Astrocyte (in vitro differentiated cells and primary cell): ENCODE measurements around the gene ENTPD3. TPM values are rescaled to one million over a fixed set of nuclear protein-coding genes. Genes with fewer than 3 reads are reported as not detected.
"Not testable (repeated sequence)": the region's sequence is repeated elsewhere in the genome, so short reads cannot be mapped to it uniquely, and the experiment has no call there.

Source experiments
- DNase-seq: peaks from one replicate; pipeline ENCODE4 v3.0.0-alpha.2; 2010; ENCODE audit warnings: low read depth
- FAIRE-seq: peaks from 2 replicates; lab custom pipeline; 2011; peaks lifted over from hg19 to GRCh38; lab: Jason Lieb, UNC
- H2AFZ ChIP-seq: 2 replicates; pipeline ENCODE4 v1.6.0; 2012; ENCODE audit warnings: low read depth, low read length, inconsistent platforms
- H3K27ac ChIP-seq: 2 replicates; pipeline ENCODE4 v1.5.1; 2011; ENCODE audit warnings: low read depth, low read length, inconsistent platforms
- H3K27me3 ChIP-seq: 2 replicates; pipeline ENCODE4 v1.6.0; 2011; ENCODE audit warnings: low read length, inconsistent platforms; ENCODE audit not compliant: insufficient read depth
- H3K36me3 ChIP-seq: 2 replicates; pipeline ENCODE4 v1.5.1; 2011; ENCODE audit warnings: low read length, inconsistent platforms; ENCODE audit not compliant: insufficient read depth
- H3K4me1 ChIP-seq: 2 replicates; pipeline ENCODE4 v1.5.1; 2011; ENCODE audit warnings: low read length, inconsistent platforms; ENCODE audit not compliant: insufficient read depth
- H3K4me2 ChIP-seq: 2 replicates; pipeline ENCODE4 v1.6.0; 2012; ENCODE audit warnings: low read length, inconsistent platforms
- H3K4me3 ChIP-seq: 2 replicates; pipeline ENCODE4 v1.5.1; 2011; ENCODE audit warnings: low read depth, mild to moderate bottlenecking, low read length, inconsistent platforms; ENCODE audit not compliant: insufficient read depth
- H3K79me2 ChIP-seq: 2 replicates; pipeline ENCODE4 v1.6.0; 2012; ENCODE audit warnings: mild to moderate bottlenecking, low read length, inconsistent platforms; ENCODE audit not compliant: insufficient read depth
- H3K9ac ChIP-seq: 2 replicates; pipeline ENCODE4 v1.6.0; 2012; ENCODE audit warnings: mild to moderate bottlenecking, low read length, inconsistent platforms
- H3K9me3 ChIP-seq: 2 replicates; pipeline ENCODE4 v1.5.1; 2012; ENCODE audit warnings: low read depth, mild to moderate bottlenecking, low read length, inconsistent platforms; ENCODE audit not compliant: insufficient read depth
- H4K20me1 ChIP-seq: 2 replicates; pipeline ENCODE4 v1.6.0; 2012; ENCODE audit warnings: low read length, inconsistent platforms; ENCODE audit not compliant: insufficient read depth
- H3K27ac Mint-ChIP-seq: one replicate; pipeline ENCODE4 v1.8.0; 2021; ENCODE audit warnings: mild to moderate bottlenecking, mixed read lengths; ENCODE audit not compliant: unreplicated experiment
- H3K27me3 Mint-ChIP-seq: one replicate; pipeline ENCODE4 v1.8.0; 2021; ENCODE audit warnings: low read depth, mixed read lengths; ENCODE audit not compliant: unreplicated experiment
- H3K36me3 Mint-ChIP-seq: one replicate; pipeline ENCODE4 v1.8.0; 2021; ENCODE audit warnings: low read depth, mixed read lengths; ENCODE audit not compliant: unreplicated experiment
- H3K4me1 Mint-ChIP-seq: one replicate; pipeline ENCODE4 v1.8.0; 2021; ENCODE audit warnings: low read depth, mixed read lengths; ENCODE audit not compliant: unreplicated experiment
- H3K4me3 Mint-ChIP-seq: one replicate; pipeline ENCODE4 v1.8.0; 2021; ENCODE audit warnings: mild to moderate bottlenecking, moderate library complexity, mixed read lengths; ENCODE audit not compliant: unreplicated experiment
- H3K9me3 Mint-ChIP-seq: one replicate; pipeline ENCODE4 v1.8.0; 2021; ENCODE audit warnings: mild to moderate bottlenecking, mixed read lengths; ENCODE audit not compliant: unreplicated experiment
- EZH2 ChIP-seq: IDR thresholded peaks from 2 replicates; pipeline ENCODE4 v1.6.1; 2012; ENCODE audit warnings: mild to moderate bottlenecking, low read length, inconsistent platforms; ENCODE audit not compliant: insufficient read depth
- total RNA-seq: library from RNA; stranded (reverse); gene quantifications from 2 replicates; pipeline ENCODE4 v1.2.1, GENCODE V29; 2021
- TF ChIP-seq, protein P1 (sequence below): IDR thresholded peaks from 2 replicates; pipeline ENCODE4 v1.5.1; 2011; ENCODE audit warnings: low read depth, mild to moderate bottlenecking, inconsistent platforms, low read length, moderate library complexity; ENCODE audit not compliant: insufficient read depth

Gene ENTPD3
- total RNA-seq, 1 donor from 2014 or later = 0.75 TPM

DNA sequence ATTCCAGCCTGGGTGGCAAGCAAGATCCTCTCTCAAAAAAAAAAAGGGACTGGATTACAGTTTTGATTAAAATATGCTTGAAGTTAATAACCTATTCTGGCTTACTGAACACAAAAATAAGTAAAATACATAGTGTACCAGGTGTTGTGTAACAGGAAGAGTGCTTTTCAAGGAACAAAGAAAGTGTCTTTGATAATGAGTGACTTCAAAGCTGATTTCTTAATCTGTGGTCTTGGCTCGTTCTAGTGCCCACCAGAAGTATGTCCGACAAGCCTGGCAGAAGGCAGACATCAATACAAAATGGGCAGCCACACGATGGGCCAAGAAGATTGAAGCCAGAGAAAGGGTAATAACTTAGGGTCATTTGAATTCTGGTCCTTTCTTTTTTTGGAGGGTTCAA lies 74.2 kb downstream of the ENTPD3 start:
- no peaks in the 10 kb centered on the region for H3K27me3 Mint-ChIP-seq

DNA sequence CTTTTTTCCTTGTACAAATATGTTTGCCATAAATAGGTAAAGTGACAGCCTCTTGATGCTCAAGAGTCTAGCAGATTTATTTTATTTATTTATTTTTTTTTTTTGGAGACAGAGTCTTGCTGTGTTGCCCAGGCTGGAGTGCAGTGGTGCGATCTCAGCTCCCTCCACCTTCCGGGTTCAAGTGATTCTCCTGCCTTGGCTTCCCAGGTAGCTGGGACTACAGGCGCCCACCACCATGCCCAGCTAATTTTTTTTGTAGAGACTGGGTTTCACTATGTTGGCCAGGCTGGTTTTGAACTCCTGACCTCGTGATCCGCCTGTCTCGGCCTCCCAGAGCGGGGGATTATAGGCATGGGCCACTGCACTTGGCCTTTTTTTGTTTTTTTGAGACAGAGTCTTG lies 75.9 kb downstream of the ENTPD3 start:
- Histone ChIP-seq H3K79me2 (peaks cover 32% of the 10 kb centered on the region), H4K20me1 (peaks cover 63% of the 10 kb centered on the region), H3K36me3 (peaks cover 55% of the 10 kb centered on the region)
- not testable (repeated sequence) for H3K27me3 Mint-ChIP-seq, H2AFZ ChIP-seq, FAIRE-seq, H3K27me3 ChIP-seq, DNase-seq, H3K27ac ChIP-seq, H3K9me3 ChIP-seq, H3K4me2 ChIP-seq, H3K9me3 Mint-ChIP-seq, H3K4me3 ChIP-seq, H3K4me1 ChIP-seq, H3K9ac ChIP-seq, H3K4me3 Mint-ChIP-seq, H3K27ac Mint-ChIP-seq
- Mint-ChIP-seq H3K4me1 (peaks cover 17% of the 10 kb centered on the region), H3K36me3 (peaks cover 28% of the 10 kb centered on the region)

More for the DNA sequence above, 74.2 kb downstream of the ENTPD3 start:
- H3K79me2 ChIP-seq = peaks cover 40% of the 10 kb centered on the region
- peak overlapping the region; percentile 56 for H3K4me3 Mint-ChIP-seq
- no peaks in the 10 kb centered on the region for H3K27me3 ChIP-seq
- TF ChIP-seq, protein P1, sequence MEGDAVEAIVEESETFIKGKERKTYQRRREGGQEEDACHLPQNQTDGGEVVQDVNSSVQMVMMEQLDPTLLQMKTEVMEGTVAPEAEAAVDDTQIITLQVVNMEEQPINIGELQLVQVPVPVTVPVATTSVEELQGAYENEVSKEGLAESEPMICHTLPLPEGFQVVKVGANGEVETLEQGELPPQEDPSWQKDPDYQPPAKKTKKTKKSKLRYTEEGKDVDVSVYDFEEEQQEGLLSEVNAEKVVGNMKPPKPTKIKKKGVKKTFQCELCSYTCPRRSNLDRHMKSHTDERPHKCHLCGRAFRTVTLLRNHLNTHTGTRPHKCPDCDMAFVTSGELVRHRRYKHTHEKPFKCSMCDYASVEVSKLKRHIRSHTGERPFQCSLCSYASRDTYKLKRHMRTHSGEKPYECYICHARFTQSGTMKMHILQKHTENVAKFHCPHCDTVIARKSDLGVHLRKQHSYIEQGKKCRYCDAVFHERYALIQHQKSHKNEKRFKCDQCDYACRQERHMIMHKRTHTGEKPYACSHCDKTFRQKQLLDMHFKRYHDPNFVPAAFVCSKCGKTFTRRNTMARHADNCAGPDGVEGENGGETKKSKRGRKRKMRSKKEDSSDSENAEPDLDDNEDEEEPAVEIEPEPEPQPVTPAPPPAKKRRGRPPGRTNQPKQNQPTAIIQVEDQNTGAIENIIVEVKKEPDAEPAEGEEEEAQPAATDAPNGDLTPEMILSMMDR = no peak
- no peak for TF ChIP-seq EZH2
- H3K4me3 ChIP-seq = no peak overlapping the region
- H3K9ac ChIP-seq = no peak overlapping the region
- H3K36me3 ChIP-seq = peaks cover 55% of the 10 kb centered on the region
- H4K20me1 ChIP-seq = peaks cover 65% of the 10 kb centered on the region
- no peak for FAIRE-seq
- DNase-seq = no peak
- no peak overlapping the region for H3K27ac ChIP-seq
- H3K4me2 ChIP-seq = no peak overlapping the region
- H3K36me3 Mint-ChIP-seq = peaks cover 25% of the 10 kb centered on the region
- peaks cover 17% of the 10 kb centered on the region for H3K4me1 Mint-ChIP-seq
- H3K9me3 ChIP-seq = no peaks in the 10 kb centered on the region
- peak overlapping the region; percentile 5 for H3K27ac Mint-ChIP-seq
- H3K4me1 ChIP-seq = peaks cover 5% of the 10 kb centered on the region
- no peak overlapping the region for H2AFZ ChIP-seq
- no peaks in the 10 kb centered on the region for H3K9me3 Mint-ChIP-seq

DNA sequence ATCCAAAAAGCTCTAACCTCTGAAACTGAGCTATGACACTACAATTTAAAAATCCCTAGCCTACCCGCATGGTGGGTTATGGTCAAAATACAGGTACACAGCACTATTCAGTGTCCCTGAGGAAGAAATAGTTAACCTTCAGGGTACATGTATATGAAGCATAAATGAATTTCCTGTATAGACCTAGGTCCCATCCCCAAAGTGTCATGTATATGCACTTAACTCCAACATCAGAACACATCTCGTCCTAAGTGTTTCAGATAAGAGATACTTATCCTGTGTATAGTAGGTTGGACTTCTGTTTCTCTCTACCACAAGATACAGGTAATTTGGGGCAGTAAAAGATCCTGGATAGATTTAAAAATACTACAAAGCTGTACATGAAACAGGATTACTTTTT lies 76.6 kb downstream of the ENTPD3 start:
- Histone ChIP-seq H3K9me3 (no peaks in the 10 kb centered on the region), H3K4me1 (peaks cover 3% of the 10 kb centered on the region), H3K9ac (no peak overlapping the region), H3K4me3 (no peak overlapping the region), H2AFZ (no peak overlapping the region), H3K36me3 (peaks cover 48% of the 10 kb centered on the region), H3K79me2 (peaks cover 24% of the 10 kb centered on the region), H3K4me2 (no peak overlapping the region), H4K20me1 (peaks cover 56% of the 10 kb centered on the region), H3K27ac (no peak overlapping the region), H3K27me3 (no peaks in the 10 kb centered on the region)
- FAIRE-seq = no peak
- TF ChIP-seq, protein P1 = no peak
- no peak for TF ChIP-seq EZH2
- Mint-ChIP-seq H3K36me3 (peaks cover 23% of the 10 kb centered on the region), H3K27ac (no peak overlapping the region), H3K4me3 (no peak overlapping the region), H3K4me1 (peaks cover 15% of the 10 kb centered on the region), H3K27me3 (no peaks in the 10 kb centered on the region), H3K9me3 (no peaks in the 10 kb centered on the region)
- DNase-seq = no peak
